C4-2B (cell line): Measurements from ENCODE around the gene GAK.

Source experiments
- ZFX ChIP-seq: fragments of 450-650 bp; IDR thresholded peaks from 2 replicates; pipeline ENCODE4 v1.6.1; 2017
- TF ChIP-seq, protein P1 (sequence below): fragments of 450-650 bp; conservative IDR thresholded peaks from 2 replicates; pipeline ENCODE4 v1.5.1; 2017; ENCODE audit warnings: mild to moderate bottlenecking

DNA sequence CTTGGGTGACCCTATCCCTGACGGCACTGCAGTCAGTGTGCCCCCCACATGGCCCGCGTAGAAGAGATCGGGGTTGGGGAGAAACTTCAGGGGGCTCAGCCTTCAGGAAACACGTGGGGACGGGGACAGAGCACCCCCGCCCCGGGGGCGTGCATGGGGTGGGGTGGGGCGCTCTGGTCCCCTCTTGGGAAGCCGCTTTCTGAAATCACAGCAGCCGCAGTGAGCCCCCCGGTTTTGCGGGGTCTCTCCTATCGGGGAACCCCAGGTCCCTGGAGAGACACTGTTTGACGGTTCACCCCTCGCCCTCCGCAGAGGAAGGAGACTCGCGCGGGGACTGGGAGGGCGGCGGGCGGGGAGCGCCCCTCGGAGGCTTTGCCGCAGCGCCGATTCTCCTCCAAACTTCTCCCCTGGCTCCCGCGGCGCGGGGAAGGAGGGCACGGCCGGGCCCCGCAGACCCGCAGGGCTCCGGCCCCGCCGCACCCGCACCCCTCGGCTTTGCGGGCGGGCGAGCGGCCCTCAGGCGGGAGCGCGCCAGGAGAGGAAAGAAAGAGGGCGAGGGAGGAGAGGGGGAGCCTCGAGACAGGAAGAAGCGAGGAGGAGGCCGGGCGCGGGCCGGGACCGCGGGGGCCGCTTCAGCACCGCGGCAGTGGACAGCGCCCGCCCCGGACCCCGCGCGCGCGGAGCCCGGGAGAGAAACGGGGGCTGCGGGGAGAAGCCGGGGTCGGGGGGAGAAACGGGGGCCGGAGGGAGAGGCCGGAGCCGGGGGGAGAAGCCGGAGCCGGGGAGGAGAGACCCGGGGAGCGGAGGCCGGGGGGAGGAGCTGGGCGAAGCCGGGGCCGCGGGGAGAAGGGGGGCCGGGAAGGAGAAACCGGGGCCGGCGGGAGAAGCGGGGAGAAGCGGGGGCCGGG is 106.8 kb downstream of the GAK start:
- TF ChIP-seq, protein P1, sequence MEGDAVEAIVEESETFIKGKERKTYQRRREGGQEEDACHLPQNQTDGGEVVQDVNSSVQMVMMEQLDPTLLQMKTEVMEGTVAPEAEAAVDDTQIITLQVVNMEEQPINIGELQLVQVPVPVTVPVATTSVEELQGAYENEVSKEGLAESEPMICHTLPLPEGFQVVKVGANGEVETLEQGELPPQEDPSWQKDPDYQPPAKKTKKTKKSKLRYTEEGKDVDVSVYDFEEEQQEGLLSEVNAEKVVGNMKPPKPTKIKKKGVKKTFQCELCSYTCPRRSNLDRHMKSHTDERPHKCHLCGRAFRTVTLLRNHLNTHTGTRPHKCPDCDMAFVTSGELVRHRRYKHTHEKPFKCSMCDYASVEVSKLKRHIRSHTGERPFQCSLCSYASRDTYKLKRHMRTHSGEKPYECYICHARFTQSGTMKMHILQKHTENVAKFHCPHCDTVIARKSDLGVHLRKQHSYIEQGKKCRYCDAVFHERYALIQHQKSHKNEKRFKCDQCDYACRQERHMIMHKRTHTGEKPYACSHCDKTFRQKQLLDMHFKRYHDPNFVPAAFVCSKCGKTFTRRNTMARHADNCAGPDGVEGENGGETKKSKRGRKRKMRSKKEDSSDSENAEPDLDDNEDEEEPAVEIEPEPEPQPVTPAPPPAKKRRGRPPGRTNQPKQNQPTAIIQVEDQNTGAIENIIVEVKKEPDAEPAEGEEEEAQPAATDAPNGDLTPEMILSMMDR = no peak
- no peak for TF ChIP-seq ZFX
